Right lobe of liver (tissue), 4 donors: Measurements from ENCODE around the gene IPCEF1.

Experiments used
- CTCF ChIP-seq, 4 donors: fragments of 200-600 bp in 3 of 4; fragments of 450-650 bp in 1 of 4; IDR thresholded peaks; one replicate each; pipeline versions ENCODE4 v1.5.1 to v1.8.0; 2016 to 2022; ENCODE audit warnings: antibody characterized with exemption in 4 of 4, mild to moderate bottlenecking in 2 of 4
- POLR2A ChIP-seq: fragments of 450-650 bp; IDR thresholded peaks from one replicate; pipeline ENCODE4 v1.6.1; 2017; ENCODE audit warnings: antibody characterized with exemption, mild to moderate bottlenecking
- donor health status: DM: no; HTN: no; CAD: no.
- donor health status: DM: no; HTN: no; CAD: no.
- donor health status: DM: no; HTN: yes; CAD: no.

DNA sequence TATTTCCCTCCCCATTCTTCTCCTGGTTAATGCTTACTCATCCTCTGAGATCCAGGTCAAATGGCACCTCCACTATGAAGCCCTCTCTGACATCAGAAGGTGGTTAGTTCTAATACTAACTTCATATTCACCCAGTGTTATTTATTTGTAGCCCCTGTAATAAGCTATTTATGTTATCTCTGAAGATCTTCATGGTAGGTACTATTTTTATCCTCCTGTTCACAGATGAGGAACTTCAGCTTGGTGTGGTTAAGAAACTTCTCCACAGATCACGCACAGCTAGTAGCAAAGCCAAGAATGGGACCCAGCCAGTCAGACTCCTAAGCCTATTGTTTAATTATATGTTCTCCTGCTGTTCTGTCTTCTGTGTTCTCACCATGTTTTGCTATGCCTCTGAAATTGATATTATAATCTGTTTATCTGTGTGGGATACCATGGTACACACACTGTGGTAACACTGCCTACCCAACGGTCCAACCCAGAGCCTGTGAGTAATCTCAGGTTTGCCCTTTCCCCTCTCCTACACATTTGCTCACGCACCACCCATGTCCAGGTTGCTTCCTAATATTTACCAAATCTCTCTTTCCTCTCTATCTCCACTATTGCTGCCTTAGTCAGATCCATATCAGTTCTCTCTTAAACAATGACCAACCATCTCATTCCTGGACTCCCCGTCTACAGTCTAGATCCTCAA lies 98.4 kb downstream of the IPCEF1 start:
- TF ChIP-seq CTCF (IDR thresholded peaks at IDR 0.05), result no peak
- TF ChIP-seq POLR2A, result no peak
